ENCODE data around the gene OSBPL3. TPM values are rescaled to one million over a fixed set of nuclear protein-coding genes. Genes with fewer than 3 reads are reported as not detected.

OSBPL3 gene
- total RNA-seq, 1 donor from 2014 or later: 8.0 TPM

GRCh38 chr7:24836084-24836483, 143.9 kb downstream of the OSBPL3 start:
- no peak overlapping the region for H2AFZ ChIP-seq (replicated peaks)
- no peaks in the 10 kb centered on the region for H3K36me3 ChIP-seq
- H3K4me2 ChIP-seq: no peak overlapping the region
- H3F3A ChIP-seq (ENCODE audit: low read depth): no peaks in the 10 kb centered on the region
- H3K4me3 Mint-ChIP-seq: no peak overlapping the region
- no peak for DNase-seq (ENCODE audit: low spot score)
- no peak for TF ChIP-seq EZH2phosphoT487 (IDR thresholded peaks at IDR 0.05)
- no peak for TF ChIP-seq CTCF (IDR thresholded peaks at IDR 0.05)
- TF ChIP-seq EZH2 (IDR thresholded peaks at IDR 0.05): no peak
- H3K27ac Mint-ChIP-seq: no peak overlapping the region
- H3K9me3 Mint-ChIP-seq: no peaks in the 10 kb centered on the region
- no peak overlapping the region for H3K9ac ChIP-seq
- H3K4me1 Mint-ChIP-seq: peaks cover 19% of the 10 kb centered on the region
- H3K27ac ChIP-seq: no peak overlapping the region
- H3K4me3 ChIP-seq: no peak overlapping the region
- no peaks in the 10 kb centered on the region for H3K27me3 Mint-ChIP-seq (ENCODE audit: insufficient read depth, low read depth)
- no peaks in the 10 kb centered on the region for H3K79me2 ChIP-seq (ENCODE audit: low read depth)
- no peaks in the 10 kb centered on the region for H4K20me1 ChIP-seq (ENCODE audit: low read depth)
- H3K27me3 ChIP-seq: no peaks in the 10 kb centered on the region
- no peaks in the 10 kb centered on the region for H3K9me3 ChIP-seq (ENCODE audit: low read depth)
- no peaks in the 10 kb centered on the region for H3K4me1 ChIP-seq
- H3K36me3 Mint-ChIP-seq: peaks cover 12% of the 10 kb centered on the region

GRCh38 chr7:24835643-24836042, 144.3 kb downstream of the OSBPL3 start:
- Histone ChIP-seq H3K4me3 (no peak overlapping the region), H3K79me2 (ENCODE audit: low read depth) (no peaks in the 10 kb centered on the region), H3K36me3 (no peaks in the 10 kb centered on the region), H3K4me1 (no peaks in the 10 kb centered on the region), H3K27ac (no peak overlapping the region), H3K9ac (no peak overlapping the region), H3K9me3 (ENCODE audit: low read depth) (no peaks in the 10 kb centered on the region), H4K20me1 (ENCODE audit: low read depth) (no peaks in the 10 kb centered on the region), H3K4me2 (no peak overlapping the region), H3K27me3 (no peaks in the 10 kb centered on the region), H2AFZ (replicated peaks) (no peak overlapping the region), H3F3A (ENCODE audit: low read depth) (no peaks in the 10 kb centered on the region)
- TF ChIP-seq EZH2phosphoT487 (IDR thresholded peaks at IDR 0.05): no peak
- no peak for TF ChIP-seq EZH2 (IDR thresholded peaks at IDR 0.05)
- no peak for TF ChIP-seq CTCF (IDR thresholded peaks at IDR 0.05)
- no peak overlapping the region for H3K4me3 Mint-ChIP-seq
- no peak overlapping the region for H3K27ac Mint-ChIP-seq
- H3K36me3 Mint-ChIP-seq: peaks cover 14% of the 10 kb centered on the region
- DNase-seq (ENCODE audit: low spot score): no peak
- no peaks in the 10 kb centered on the region for H3K27me3 Mint-ChIP-seq (ENCODE audit: insufficient read depth, low read depth)
- H3K4me1 Mint-ChIP-seq: peaks cover 19% of the 10 kb centered on the region
- H3K9me3 Mint-ChIP-seq: no peaks in the 10 kb centered on the region

GRCh38 chr7:24834128-24834798, 145.7 kb downstream of the OSBPL3 start:
- H3K27me3 ChIP-seq: no peaks in the 10 kb centered on the region
- H3K27ac ChIP-seq: no peak overlapping the region
- TF ChIP-seq CTCF (IDR thresholded peaks at IDR 0.05) (no peak), EZH2phosphoT487 (IDR thresholded peaks at IDR 0.05) (no peak), EZH2 (IDR thresholded peaks at IDR 0.05) (no peak)
- no peak overlapping the region for H3K4me3 ChIP-seq
- no peaks in the 10 kb centered on the region for H3K9me3 ChIP-seq (ENCODE audit: low read depth)
- Mint-ChIP-seq H3K9me3 (no peaks in the 10 kb centered on the region), H3K4me1 (peaks cover 23% of the 10 kb centered on the region), H3K36me3 (peaks cover 14% of the 10 kb centered on the region), H3K27ac (no peak overlapping the region), H3K27me3 (ENCODE audit: insufficient read depth, low read depth) (no peaks in the 10 kb centered on the region), H3K4me3 (no peak overlapping the region)
- H3K79me2 ChIP-seq (ENCODE audit: low read depth): no peaks in the 10 kb centered on the region
- no peaks in the 10 kb centered on the region for H3F3A ChIP-seq (ENCODE audit: low read depth)
- H3K4me1 ChIP-seq: no peaks in the 10 kb centered on the region
- no peak overlapping the region for H3K9ac ChIP-seq
- no peak for DNase-seq (ENCODE audit: low spot score)
- no peak overlapping the region for H3K4me2 ChIP-seq
- no peak overlapping the region for H2AFZ ChIP-seq (replicated peaks)
- no peaks in the 10 kb centered on the region for H3K36me3 ChIP-seq
- no peaks in the 10 kb centered on the region for H4K20me1 ChIP-seq (ENCODE audit: low read depth)

Measured in neural progenitor cell (in vitro differentiated cells).